RWPE2 (cell line): Measurements from ENCODE around the gene EPS8.

ENCODE experiments used
- ATAC-seq: fragments of 200-7000 bp; cut with Tn5 transposase; 3 replicates; pipeline ENCODE4 v1.9.1; 2021; ENCODE audit warnings: low read depth
- DNase-seq: peaks from one replicate; pipeline ENCODE4 v3.0.0-alpha.2; 2020; ENCODE audit warnings: low spot score
- H3K27ac ChIP-seq: fragments of 450-650 bp; 2 replicates; pipeline ENCODE4 v1.5.1; 2017; ENCODE audit warnings: mild to moderate bottlenecking; ENCODE audit not compliant: poor library complexity, severe bottlenecking
- H3K27me3 ChIP-seq: fragments of 250-450 bp; sonication (Bioruptor Pico); 2 replicates; pipeline ENCODE4 v1.5.1; 2021; ENCODE audit warnings: mild to moderate bottlenecking, moderate library complexity; ENCODE audit not compliant: insufficient read depth, poor library complexity, severe bottlenecking
- H3K36me3 ChIP-seq: fragments of 250-450 bp; sonication (Bioruptor Pico); 2 replicates; pipeline ENCODE4 v1.5.1; 2020; ENCODE audit warnings: low read depth, mild to moderate bottlenecking, moderate library complexity
- H3K4me1 ChIP-seq: fragments of 250-450 bp; sonication (Bioruptor Pico); 2 replicates; pipeline ENCODE4 v1.5.1; 2021; ENCODE audit warnings: mild to moderate bottlenecking, moderate library complexity; ENCODE audit not compliant: insufficient read depth, poor library complexity, severe bottlenecking
- H3K4me3 ChIP-seq: fragments of 250-450 bp; sonication (Bioruptor Pico); 2 replicates; pipeline ENCODE4 v1.5.1; 2021; ENCODE audit warnings: mild to moderate bottlenecking, moderate library complexity; ENCODE audit not compliant: severe bottlenecking
- H3K9me3 ChIP-seq: fragments of 250-450 bp; sonication (Bioruptor Pico); 2 replicates; pipeline ENCODE4 v1.5.1; 2021; ENCODE audit warnings: mild to moderate bottlenecking, moderate library complexity; ENCODE audit not compliant: severe bottlenecking
- TF ChIP-seq, protein P1 (sequence below): fragments of 450-650 bp; IDR thresholded peaks from one replicate; pipeline ENCODE4 v1.5.1; 2017; ENCODE audit warnings: mild to moderate bottlenecking, moderate library complexity; ENCODE audit not compliant: poor library complexity, severe bottlenecking

The EPS8 gene

DNA sequence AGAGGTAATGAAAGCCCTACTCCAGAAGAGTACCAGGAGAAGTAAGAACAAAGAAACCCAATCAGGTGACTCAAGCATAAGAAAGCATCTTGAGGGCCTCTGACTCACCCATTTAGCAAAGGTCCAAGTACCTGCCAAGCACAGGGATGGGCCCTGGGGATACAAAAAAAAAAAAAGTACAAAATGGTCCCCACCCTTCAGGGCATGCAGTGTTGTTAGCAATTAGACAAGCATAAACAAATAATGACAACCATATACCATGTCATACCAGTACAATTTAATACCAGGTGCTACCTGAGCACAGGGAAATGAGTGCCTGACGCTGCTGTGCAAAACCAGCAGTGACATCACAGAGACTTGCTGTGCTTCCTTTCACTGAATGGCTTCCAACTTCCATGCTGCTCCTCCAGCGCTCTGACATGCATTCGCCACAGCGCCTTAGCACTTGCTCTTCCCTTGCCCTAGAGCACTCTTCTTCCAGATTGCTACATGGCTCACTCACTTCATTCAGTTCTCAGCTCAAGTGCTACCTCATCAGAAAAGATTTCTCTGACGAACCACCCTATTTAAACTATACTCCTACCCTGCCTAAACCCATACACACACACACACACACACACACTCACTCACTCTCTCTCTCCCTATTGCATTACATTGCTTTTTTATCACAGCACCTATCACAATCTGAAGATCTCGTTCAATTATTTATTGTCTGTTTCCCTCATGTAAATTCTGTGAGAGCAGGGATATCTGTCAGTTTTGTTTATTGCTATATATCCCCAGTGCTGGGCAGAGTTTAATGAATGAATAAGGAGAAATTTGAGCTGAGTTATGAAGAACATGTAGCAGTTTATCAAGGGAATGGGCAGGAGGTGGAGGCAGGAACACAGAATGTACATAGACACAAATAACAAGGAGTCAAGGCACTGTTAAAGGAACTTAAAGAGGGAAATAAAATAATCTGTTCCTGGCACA is 12.9 kb upstream of the EPS8 start:
- H3K27ac ChIP-seq: no peak overlapping the region

DNA sequence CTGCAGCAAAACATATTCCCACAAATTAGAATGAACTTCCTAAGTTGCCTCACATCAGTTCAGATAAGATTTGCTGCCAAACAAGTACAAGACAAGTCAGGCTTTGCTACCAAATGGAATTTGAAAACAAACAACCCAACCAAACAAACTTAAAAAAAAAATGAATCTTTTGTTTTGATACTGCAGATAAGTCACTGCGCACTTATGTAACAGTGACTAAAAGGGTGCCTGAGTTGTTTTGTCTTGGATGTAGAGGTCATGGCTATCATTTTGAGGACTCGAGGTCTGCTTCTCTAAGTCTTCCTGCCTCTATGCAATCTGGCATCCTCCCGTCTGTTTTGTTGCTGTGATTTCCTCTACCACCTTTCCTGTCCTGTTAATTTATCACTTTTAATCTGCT is 11.1 kb upstream of the EPS8 start:
- H3K36me3 ChIP-seq: no peaks in the 10 kb centered on the region
- DNase-seq (no peak), ATAC-seq (no peak)
- no peaks in the 10 kb centered on the region for H3K27me3 ChIP-seq
- H3K27ac ChIP-seq: no peak overlapping the region
- TF ChIP-seq, protein P1, sequence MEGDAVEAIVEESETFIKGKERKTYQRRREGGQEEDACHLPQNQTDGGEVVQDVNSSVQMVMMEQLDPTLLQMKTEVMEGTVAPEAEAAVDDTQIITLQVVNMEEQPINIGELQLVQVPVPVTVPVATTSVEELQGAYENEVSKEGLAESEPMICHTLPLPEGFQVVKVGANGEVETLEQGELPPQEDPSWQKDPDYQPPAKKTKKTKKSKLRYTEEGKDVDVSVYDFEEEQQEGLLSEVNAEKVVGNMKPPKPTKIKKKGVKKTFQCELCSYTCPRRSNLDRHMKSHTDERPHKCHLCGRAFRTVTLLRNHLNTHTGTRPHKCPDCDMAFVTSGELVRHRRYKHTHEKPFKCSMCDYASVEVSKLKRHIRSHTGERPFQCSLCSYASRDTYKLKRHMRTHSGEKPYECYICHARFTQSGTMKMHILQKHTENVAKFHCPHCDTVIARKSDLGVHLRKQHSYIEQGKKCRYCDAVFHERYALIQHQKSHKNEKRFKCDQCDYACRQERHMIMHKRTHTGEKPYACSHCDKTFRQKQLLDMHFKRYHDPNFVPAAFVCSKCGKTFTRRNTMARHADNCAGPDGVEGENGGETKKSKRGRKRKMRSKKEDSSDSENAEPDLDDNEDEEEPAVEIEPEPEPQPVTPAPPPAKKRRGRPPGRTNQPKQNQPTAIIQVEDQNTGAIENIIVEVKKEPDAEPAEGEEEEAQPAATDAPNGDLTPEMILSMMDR: no peak
- H3K4me1 ChIP-seq: peaks cover 12% of the 10 kb centered on the region
- H3K9me3 ChIP-seq: no peaks in the 10 kb centered on the region
- H3K4me3 ChIP-seq: no peak overlapping the region

More for the DNA sequence above, 12.9 kb upstream of the EPS8 start:
- Histone ChIP-seq H3K4me3 (no peak overlapping the region), H3K9me3 (no peaks in the 10 kb centered on the region), H3K36me3 (no peaks in the 10 kb centered on the region), H3K27me3 (no peaks in the 10 kb centered on the region), H3K4me1 (peaks cover 7% of the 10 kb centered on the region)
- no peak for DNase-seq
- TF ChIP-seq, protein P1: no peak
- ATAC-seq: peak; percentile 82

DNA sequence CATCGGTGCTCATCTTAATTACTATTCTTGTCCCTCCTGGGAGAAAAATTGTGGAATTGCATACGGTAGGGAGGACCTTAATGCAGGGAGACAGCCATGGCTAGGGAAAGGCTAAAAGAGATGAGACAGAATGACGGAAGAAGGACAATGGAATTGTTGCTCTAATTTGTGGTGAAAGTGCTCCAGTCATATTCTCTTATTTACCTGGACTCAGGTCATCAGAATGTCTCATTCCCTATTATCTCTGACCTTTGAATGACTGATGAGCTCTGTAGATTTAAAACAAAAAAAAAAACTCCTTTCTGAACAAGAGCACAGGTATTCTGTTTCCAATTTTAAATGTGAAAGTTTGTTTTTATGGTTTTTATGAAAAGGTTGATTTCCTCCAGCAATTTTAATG is 8.6 kb upstream of the EPS8 start:
- no peaks in the 10 kb centered on the region for H3K27me3 ChIP-seq
- H3K4me1 ChIP-seq: peaks cover 12% of the 10 kb centered on the region
- H3K27ac ChIP-seq: peak overlapping the region; percentile 33
- DNase-seq (no peak), ATAC-seq (0 out of 3 replicates have a peak, but pooled peaks have one; percentile 42)
- TF ChIP-seq, protein P1: no peak
- H3K4me3 ChIP-seq: no peak overlapping the region
- H3K36me3 ChIP-seq: no peaks in the 10 kb centered on the region
- H3K9me3 ChIP-seq: no peaks in the 10 kb centered on the region

DNA sequence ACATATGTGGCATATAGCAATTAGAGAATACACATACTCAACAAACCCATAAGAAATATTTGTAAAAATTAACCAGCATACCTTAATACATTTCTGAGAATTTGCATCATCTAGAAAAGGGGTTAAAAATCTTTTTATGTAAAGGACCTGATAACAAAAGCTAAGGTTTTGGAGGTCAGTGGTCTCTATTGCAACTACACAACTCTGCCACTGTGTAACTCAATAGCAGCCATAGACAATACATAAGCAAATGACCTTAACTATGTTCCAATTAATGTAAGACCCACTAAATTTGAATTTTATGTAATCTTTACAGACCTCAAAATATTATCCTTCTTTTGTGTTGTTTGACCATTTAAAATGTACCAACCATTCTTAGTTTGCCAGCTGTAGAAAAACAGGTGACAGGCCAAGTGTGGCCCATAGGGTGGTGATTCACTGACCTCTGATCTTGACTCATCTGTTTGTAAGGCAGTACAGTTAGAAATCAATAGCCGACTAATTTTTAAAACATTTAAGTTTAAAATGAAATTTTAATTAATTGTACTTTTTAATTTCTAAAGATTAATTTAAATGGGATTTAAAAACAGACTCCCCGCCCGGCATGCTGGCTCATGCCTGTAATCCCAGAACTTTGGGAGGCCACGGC is 7.4 kb upstream of the EPS8 start:
- no peaks in the 10 kb centered on the region for H3K9me3 ChIP-seq
- TF ChIP-seq, protein P1: no peak
- H3K4me3 ChIP-seq: no peak overlapping the region
- H3K4me1 ChIP-seq: peaks cover 12% of the 10 kb centered on the region
- no peaks in the 10 kb centered on the region for H3K36me3 ChIP-seq
- H3K27ac ChIP-seq: peak overlapping the region; percentile 33
- ATAC-seq: peak; percentile 68; the same call in 2 of the 3 replicates
- no peaks in the 10 kb centered on the region for H3K27me3 ChIP-seq
- no peak for DNase-seq

DNA sequence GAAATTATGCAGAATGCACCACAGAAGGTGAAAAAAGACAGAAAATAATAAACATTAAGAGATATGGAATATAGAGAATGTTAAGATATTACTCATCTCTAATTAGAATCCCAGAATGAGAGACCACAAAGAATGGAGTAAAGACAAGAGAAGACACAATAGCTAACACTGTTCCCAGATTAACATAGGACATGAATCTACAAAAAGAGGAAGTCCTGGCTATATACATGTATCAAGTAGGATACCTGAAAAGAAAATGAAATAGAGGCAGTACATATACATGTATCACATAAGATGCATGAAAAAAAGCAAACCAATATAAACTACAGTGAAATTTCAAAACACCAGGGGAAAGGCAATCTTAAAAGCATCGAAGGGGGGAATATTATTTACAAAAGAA is 5.6 kb upstream of the EPS8 start:
- no peak for DNase-seq
- no peak for ATAC-seq
- TF ChIP-seq, protein P1: no peak
- Histone ChIP-seq H3K27me3 (no peaks in the 10 kb centered on the region), H3K9me3 (no peaks in the 10 kb centered on the region), H3K4me1 (peaks cover 12% of the 10 kb centered on the region), H3K27ac (no peak overlapping the region), H3K4me3 (no peak overlapping the region), H3K36me3 (no peaks in the 10 kb centered on the region)
